SJSA1 (cell line): Measurements from ENCODE around the gene SIGLEC9. TPM values are rescaled to one million over a fixed set of nuclear protein-coding genes. Genes with fewer than 3 reads are reported as not detected.

ENCODE experiments used
- DNase-seq, 2 experiments: peaks; one replicate each; pipeline ENCODE4 v3.0.0-alpha.2; 2015 to 2020; ENCODE audit warnings: low spot score in 2 of 2, low read depth in 1 of 2
- H3K27ac ChIP-seq: fragments of 250-450 bp; sonication (Bioruptor Pico); 2 replicates; pipeline ENCODE4 v1.5.1; 2020; ENCODE audit warnings: mild to moderate bottlenecking, moderate library complexity
- H3K27me3 ChIP-seq: fragments of 250-450 bp; sonication (Bioruptor Pico); replicated peaks from 2 replicates; pipeline ENCODE4 v1.5.1; 2020; ENCODE audit warnings: mild to moderate bottlenecking, moderate library complexity
- H3K36me3 ChIP-seq: fragments of 250-450 bp; sonication (Bioruptor Pico); 2 replicates; pipeline ENCODE4 v1.5.1; 2020; ENCODE audit warnings: mild to moderate bottlenecking
- H3K4me1 ChIP-seq: fragments of 250-450 bp; sonication (Bioruptor Pico); replicated peaks from 2 replicates; pipeline ENCODE4 v1.6.1; 2021; ENCODE audit warnings: mild to moderate bottlenecking
- H3K4me3 ChIP-seq: fragments of 250-450 bp; sonication (Bioruptor Pico); 2 replicates; pipeline ENCODE4 v1.5.1; 2020; ENCODE audit warnings: mild to moderate bottlenecking
- H3K9me3 ChIP-seq: fragments of 250-450 bp; sonication (Bioruptor Pico); replicated peaks from 2 replicates; pipeline ENCODE4 v1.5.1; 2020; ENCODE audit warnings: mild to moderate bottlenecking
- total RNA-seq: library from RNA; depleted of rRNA; stranded (reverse); fragments of >200 nt; shearing (Covaris generic); gene quantifications from 2 replicates; pipeline ENCODE4 v1.2.3, GENCODE V29; 2014; rRNA removed

SIGLEC9 gene
- total RNA-seq, 1 experiment from 2014 or later = not detected

- H3K4me1 ChIP-seq = no peaks in the 10 kb centered on the region
- H3K36me3 ChIP-seq = no peaks in the 10 kb centered on the region
- H3K27ac ChIP-seq = no peak overlapping the region
These were observed 47.5 kb downstream of the SIGLEC9 start for GRCh38 chr19:51172223-51172622.

DNA sequence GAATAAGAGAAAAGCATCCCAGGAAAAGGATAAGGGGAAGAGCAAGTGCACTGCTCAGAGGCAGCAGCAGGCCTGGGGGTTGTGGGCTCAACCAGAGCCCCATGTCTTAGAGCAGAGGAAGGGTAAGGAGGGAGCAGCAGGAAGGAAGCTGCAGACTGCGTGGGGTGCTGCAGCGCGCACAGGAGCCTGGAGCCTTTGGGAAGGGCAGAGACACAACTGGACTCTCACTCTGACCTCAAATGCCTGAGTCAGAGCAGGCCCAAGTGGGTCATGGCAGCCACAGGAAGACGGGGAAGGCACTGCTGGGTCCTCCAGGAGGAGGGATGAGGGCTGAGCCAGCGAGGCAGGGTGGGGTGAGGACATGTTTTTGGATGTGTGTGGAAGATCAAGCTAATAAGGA lies 49.0 kb downstream of the SIGLEC9 start:
- no peaks in the 10 kb centered on the region for H3K36me3 ChIP-seq
- H3K27ac ChIP-seq = no peak overlapping the region
- H3K4me1 ChIP-seq = no peaks in the 10 kb centered on the region
- H3K27me3 ChIP-seq = peaks cover 13% of the 10 kb centered on the region; the same call in 1 of the 2 replicates
- no peaks in the 10 kb centered on the region for H3K9me3 ChIP-seq
- no peak overlapping the region for H3K4me3 ChIP-seq
- DNase-seq = no peak

More at GRCh38 chr19:51172223-51172622, 47.5 kb downstream of the SIGLEC9 start:
- Histone ChIP-seq H3K4me3 (no peak overlapping the region), H3K9me3 (no peaks in the 10 kb centered on the region), H3K27me3 (peaks cover 13% of the 10 kb centered on the region; the same call in 1 of the 2 replicates)
- no peak for DNase-seq

DNA sequence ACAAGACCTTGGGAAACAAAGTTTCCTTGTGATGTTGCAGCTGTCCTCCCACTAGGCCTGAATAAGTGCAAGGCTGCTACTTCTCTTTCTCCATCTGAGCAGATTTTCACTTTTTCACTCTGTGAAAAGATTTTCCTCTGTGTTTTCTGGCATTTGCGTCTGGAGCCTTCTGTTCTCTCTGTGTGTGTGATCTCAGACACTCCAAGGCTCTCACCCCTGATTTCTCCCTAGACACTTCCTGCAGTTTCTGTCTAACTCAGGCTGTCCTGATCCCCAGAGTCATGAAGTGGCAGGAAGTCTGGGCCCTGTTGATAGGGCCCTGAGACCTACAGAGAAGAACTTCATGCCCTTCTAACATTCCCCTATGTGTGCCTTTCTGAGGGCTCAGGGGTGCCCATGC lies 54.5 kb downstream of the SIGLEC9 start:
- H3K4me3 ChIP-seq = no peak overlapping the region
- no peak overlapping the region for H3K27ac ChIP-seq
- H3K27me3 ChIP-seq = 0 out of 2 replicates have a peak, but pooled peaks cover 2% of the 10 kb centered on the region
- no peaks in the 10 kb centered on the region for H3K4me1 ChIP-seq
- no peaks in the 10 kb centered on the region for H3K9me3 ChIP-seq
- no peaks in the 10 kb centered on the region for H3K36me3 ChIP-seq
- DNase-seq = no peak

Other genes with a start within 250 kb of the SIGLEC9 start
- not detected in 2 replicates for gene KLK4, start 213.5 kb upstream of the SIGLEC9 start, total RNA-seq
- gene KLK5, start 171.9 kb upstream of the SIGLEC9 start, total RNA-seq = not detected in 2 replicates
- gene KLK6, start 155.3 kb upstream of the SIGLEC9 start, total RNA-seq = not detected in 2 replicates
- gene KLK7, start 141.0 kb upstream of the SIGLEC9 start, total RNA-seq = not detected in 2 replicates
- gene KLK8, start 123.3 kb upstream of the SIGLEC9 start, total RNA-seq = not detected in 2 replicates
- gene KLK10, start 105.2 kb upstream of the SIGLEC9 start, total RNA-seq = not detected in 2 replicates
- gene KLK11, start 98.3 kb upstream of the SIGLEC9 start, total RNA-seq = not detected in 2 replicates
- gene KLK12, start 89.9 kb upstream of the SIGLEC9 start, total RNA-seq = not detected in 2 replicates
- gene KLK13, start 59.8 kb upstream of the SIGLEC9 start, total RNA-seq = not detected in 2 replicates
- not detected in 2 replicates for gene KLK14, start 42.0 kb upstream of the SIGLEC9 start, total RNA-seq
- gene CTU1, start 16.5 kb upstream of the SIGLEC9 start, total RNA-seq = 9.1 and 13.3 TPM in 2 replicates
- gene SIGLEC7, start 17.4 kb downstream of the SIGLEC9 start, total RNA-seq = not detected in 2 replicates
- not detected in 2 replicates for gene CD33, start 100.2 kb downstream of the SIGLEC9 start, total RNA-seq
- not detected in 2 replicates for gene SIGLECL1, start 126.2 kb downstream of the SIGLEC9 start, total RNA-seq
- gene IGLON5, start 186.7 kb downstream of the SIGLEC9 start, total RNA-seq = not detected in 2 replicates
- gene VSIG10L, start 217.2 kb downstream of the SIGLEC9 start, total RNA-seq = 0.08 and 0.25 TPM in 2 replicates
- gene ETFB, start 241.5 kb downstream of the SIGLEC9 start, total RNA-seq = 91.4 and 205 TPM in 2 replicates
- not detected in 2 replicates for gene CLDND2, start 244.1 kb downstream of the SIGLEC9 start, total RNA-seq
- gene NKG7, start 247.7 kb downstream of the SIGLEC9 start, total RNA-seq = not detected in 2 replicates